ENCODE results near the gene ATP6V1B1.

GRCh38 chr2:70898363-70899240, 37.1 kb upstream of the ATP6V1B1 start:
- TF ChIP-seq CTCF (conservative IDR thresholded peaks at IDR 0.05 in 1 of 2, IDR thresholded peaks at IDR 0.05 in 1 of 2; ENCODE audit: extremely low read depth in 1 of 2, insufficient read depth in 1 of 2, low read depth in 1 of 2, low read length in 2 of 2) (no peak), EZH2 (IDR thresholded peaks at IDR 0.05; ENCODE audit: borderline replicate concordance, low read length) (no peak)
